Measurements from ENCODE around the gene LIPG.
"Not testable (repeated sequence)": the region's sequence is repeated elsewhere in the genome, so short reads cannot be mapped to it uniquely, and the experiment has no call there.

LIPG gene

GRCh38 chr18:49561289-49562193 is at the start of gene LIPG:
LIPG (plus strand) TSS chr18:49562057; CDS start chr18:49562309, 252 bp downstream.
- TF ChIP-seq, protein P1, sequence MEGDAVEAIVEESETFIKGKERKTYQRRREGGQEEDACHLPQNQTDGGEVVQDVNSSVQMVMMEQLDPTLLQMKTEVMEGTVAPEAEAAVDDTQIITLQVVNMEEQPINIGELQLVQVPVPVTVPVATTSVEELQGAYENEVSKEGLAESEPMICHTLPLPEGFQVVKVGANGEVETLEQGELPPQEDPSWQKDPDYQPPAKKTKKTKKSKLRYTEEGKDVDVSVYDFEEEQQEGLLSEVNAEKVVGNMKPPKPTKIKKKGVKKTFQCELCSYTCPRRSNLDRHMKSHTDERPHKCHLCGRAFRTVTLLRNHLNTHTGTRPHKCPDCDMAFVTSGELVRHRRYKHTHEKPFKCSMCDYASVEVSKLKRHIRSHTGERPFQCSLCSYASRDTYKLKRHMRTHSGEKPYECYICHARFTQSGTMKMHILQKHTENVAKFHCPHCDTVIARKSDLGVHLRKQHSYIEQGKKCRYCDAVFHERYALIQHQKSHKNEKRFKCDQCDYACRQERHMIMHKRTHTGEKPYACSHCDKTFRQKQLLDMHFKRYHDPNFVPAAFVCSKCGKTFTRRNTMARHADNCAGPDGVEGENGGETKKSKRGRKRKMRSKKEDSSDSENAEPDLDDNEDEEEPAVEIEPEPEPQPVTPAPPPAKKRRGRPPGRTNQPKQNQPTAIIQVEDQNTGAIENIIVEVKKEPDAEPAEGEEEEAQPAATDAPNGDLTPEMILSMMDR (IDR thresholded peaks at IDR 0.05; ENCODE audit: borderline replicate concordance, control extremely low read depth, extremely low read depth, insufficient read depth, missing control alignments) = no peak
- DNase-seq (ENCODE audit: low spot score) = peak; percentile 70
- in situ Hi-C loops (cut with MboI; ENCODE audit: low sequenced_read_pairs, unreplicated experiment) = no loop called here

DNA sequence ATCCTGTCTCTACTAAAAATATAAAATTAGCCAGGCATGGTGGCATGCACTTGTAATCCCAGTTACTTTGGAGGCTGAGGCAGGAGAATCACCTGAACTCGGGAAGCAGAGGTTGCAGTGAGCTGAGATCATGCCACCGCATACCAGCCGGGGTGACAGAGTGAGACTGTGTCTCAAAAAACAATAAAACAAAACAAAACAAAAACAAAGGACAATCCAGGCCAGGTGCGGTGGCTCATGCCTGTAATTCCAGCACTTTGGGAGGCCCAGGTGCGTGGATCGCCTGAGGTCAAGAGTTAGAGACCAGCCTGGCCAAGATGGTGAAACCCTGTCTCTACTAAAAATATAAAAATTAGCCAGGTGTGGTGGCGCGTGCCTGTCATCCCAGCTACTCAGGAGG is 49.0 kb upstream of the LIPG start:
- in situ Hi-C loops (cut with MboI; ENCODE audit: low sequenced_read_pairs, unreplicated experiment) = loop anchor here (10.0 kb wide), 1 partner anchor 342 kb away; no protein-coding TSS in a partner anchor
- DNase-seq (ENCODE audit: low spot score) = not testable (repeated sequence)

DNA sequence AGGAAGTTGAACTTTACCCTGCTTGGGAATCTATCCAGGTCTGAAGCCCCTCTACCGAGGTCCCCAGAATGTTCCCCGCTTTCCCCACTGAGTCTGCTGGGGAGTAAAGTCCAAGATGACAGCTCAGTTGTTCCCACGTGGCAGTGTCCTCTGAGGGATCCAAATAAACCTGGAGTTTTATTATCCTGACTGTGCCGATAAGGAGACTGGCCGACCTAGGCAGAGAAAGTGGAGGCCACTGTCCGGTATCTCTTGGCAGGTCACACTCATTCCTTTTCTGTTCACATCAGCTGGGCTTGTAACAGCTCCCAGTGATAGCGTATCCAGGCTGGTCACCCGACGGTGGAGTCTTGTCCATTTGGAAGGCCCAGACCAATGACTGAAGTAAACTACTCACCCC is 47.3 kb upstream of the LIPG start:
- TF ChIP-seq, protein P1 (IDR thresholded peaks at IDR 0.05; ENCODE audit: borderline replicate concordance, control extremely low read depth, extremely low read depth, insufficient read depth, missing control alignments) = no peak
- no peak for DNase-seq (ENCODE audit: low spot score)
- in situ Hi-C loops (cut with MboI; ENCODE audit: low sequenced_read_pairs, unreplicated experiment) = loop anchor here (10.0 kb wide), 1 partner anchor 340 kb away; no protein-coding TSS in a partner anchor

- DNase-seq (ENCODE audit: low spot score) = not testable (repeated sequence)
- in situ Hi-C loops (cut with MboI; ENCODE audit: low sequenced_read_pairs, unreplicated experiment) = loop anchor here (10.0 kb wide), 1 partner anchor 340 kb away; no protein-coding TSS in a partner anchor
Observed at GRCh38 chr18:49515003-49515402, 46.9 kb upstream of the LIPG start.

DNA sequence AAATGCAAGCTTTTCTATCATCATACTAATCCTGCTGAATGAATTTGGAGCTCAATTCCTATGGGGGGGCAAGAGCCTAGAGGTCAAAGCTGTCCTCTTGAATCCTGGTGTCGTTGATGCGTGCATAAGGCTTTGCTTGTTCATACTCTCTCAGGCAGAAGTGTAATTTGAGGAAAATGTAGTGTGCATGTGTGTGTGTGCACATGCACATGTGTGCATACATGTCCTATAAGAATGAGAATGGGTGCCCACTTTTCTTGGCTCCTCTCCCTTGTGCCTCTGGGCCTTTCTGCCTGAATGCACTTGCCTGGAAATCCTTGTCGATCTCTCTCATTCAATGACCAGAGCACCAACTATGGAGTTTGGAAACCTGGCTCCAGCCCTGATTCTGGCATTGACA is 46.3 kb upstream of the LIPG start:
- no peak for DNase-seq (ENCODE audit: low spot score)
- TF ChIP-seq, protein P1 (IDR thresholded peaks at IDR 0.05; ENCODE audit: borderline replicate concordance, control extremely low read depth, extremely low read depth, insufficient read depth, missing control alignments) = no peak
- in situ Hi-C loops (cut with MboI; ENCODE audit: low sequenced_read_pairs, unreplicated experiment) = loop anchor here (10.0 kb wide), 1 partner anchor 339 kb away; no protein-coding TSS in a partner anchor

DNA sequence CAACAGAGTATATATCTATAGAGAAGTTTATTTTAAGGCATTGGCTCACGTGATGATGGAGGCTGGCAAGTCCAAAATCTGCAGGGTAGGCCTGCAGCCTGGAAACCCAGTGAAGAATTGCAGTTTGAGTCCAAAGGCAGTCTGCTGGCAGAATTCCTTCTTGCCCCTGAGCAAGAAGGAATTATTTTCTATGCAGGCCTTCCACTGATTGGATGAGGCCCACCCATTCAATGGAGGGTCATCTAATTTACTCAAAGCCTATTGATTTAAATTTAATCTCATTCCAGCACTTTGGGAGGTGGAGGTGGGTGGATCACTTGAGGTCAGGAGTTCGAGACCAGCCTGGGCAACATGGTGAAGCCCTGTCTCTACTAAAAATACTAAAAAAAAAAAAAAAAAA is 44.4 kb upstream of the LIPG start:
- no peak for DNase-seq (ENCODE audit: low spot score)
- TF ChIP-seq, protein P1 (IDR thresholded peaks at IDR 0.05; ENCODE audit: borderline replicate concordance, control extremely low read depth, extremely low read depth, insufficient read depth, missing control alignments) = no peak
- in situ Hi-C loops (cut with MboI; ENCODE audit: low sequenced_read_pairs, unreplicated experiment) = loop anchor here (10.0 kb wide), 1 partner anchor 337 kb away; no protein-coding TSS in a partner anchor

DNA sequence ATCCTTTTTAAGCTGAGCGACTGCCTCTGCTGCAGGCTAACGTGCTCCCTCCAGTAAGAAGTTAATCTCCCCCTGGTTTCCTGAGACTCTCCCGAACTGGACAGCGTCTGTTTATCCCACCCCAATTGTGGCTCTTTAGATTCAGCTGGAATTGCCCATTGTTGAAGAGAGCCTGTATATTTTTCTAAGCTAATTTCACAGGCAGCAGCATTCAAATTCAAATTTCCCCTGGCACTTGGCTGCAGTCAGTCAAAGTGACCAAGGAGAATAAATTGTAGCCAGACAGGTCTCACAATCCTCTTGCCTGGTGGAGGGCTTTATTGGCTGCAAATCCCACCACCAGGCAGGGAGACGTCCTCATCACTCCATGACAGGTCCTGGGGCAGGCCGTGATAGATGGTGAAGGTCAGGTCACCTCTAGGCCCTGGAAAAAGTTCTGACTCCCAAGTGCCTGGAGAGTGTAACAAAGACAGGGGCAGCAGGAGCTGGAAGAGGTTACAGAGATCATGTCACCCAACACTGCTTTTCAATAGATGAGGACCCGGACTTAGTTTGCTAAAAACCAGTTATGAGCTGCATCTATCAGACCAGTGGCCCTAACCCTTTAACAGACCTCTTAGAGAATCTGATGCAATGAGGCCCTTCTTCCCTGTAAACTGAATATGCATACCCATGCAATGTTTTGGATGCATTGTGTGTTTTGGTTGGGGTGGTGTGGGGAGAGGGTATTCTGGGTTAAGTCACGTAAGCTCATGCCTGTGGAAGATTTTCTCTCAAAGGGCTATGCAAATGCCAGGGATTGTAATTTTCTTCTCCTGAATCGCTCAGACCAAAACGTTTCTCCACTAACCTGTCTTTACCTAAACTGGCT is 42.5 kb upstream of the LIPG start:
- in situ Hi-C loops (cut with MboI; ENCODE audit: low sequenced_read_pairs, unreplicated experiment) = loop anchor here (10.0 kb wide), 1 partner anchor 335 kb away; no protein-coding TSS in a partner anchor
- TF ChIP-seq, protein P1 (IDR thresholded peaks at IDR 0.05; ENCODE audit: borderline replicate concordance, control extremely low read depth, extremely low read depth, insufficient read depth, missing control alignments) = no peak
- DNase-seq (ENCODE audit: low spot score) = no peak
